Chondrocyte (in vitro differentiated cells): ENCODE measurements around the gene KIF3C. TPM values are rescaled to one million over a fixed set of nuclear protein-coding genes. Genes with fewer than 3 reads are reported as not detected.
"Not testable (repeated sequence)": the region's sequence is repeated elsewhere in the genome, so short reads cannot be mapped to it uniquely, and the experiment has no call there.

Experiments
- DNase-seq: peaks from one replicate; pipeline ENCODE4 v3.0.0; 2021; ENCODE audit warnings: mixed read lengths, low spot score
- H3K27ac Mint-ChIP-seq: one replicate; pipeline ENCODE4 v1.8.0; 2021; ENCODE audit warnings: mild to moderate bottlenecking, moderate library complexity, mixed read lengths; ENCODE audit not compliant: unreplicated experiment
- H3K27me3 Mint-ChIP-seq: 2 replicates; pipeline ENCODE4 v1.8.0; 2021; ENCODE audit warnings: low read depth, mixed read lengths
- H3K36me3 Mint-ChIP-seq: 2 replicates; pipeline ENCODE4 v1.8.0; 2021; ENCODE audit warnings: low read depth, mixed read lengths
- H3K4me1 Mint-ChIP-seq: 2 replicates; pipeline ENCODE4 v1.8.0; 2021; ENCODE audit warnings: low read depth, mild to moderate bottlenecking, mixed read lengths
- H3K4me3 Mint-ChIP-seq: one replicate; pipeline ENCODE4 v1.8.0; 2021; ENCODE audit warnings: mild to moderate bottlenecking, moderate library complexity, mixed read lengths; ENCODE audit not compliant: unreplicated experiment
- H3K9me3 Mint-ChIP-seq: 2 replicates; pipeline ENCODE4 v1.8.0; 2021; ENCODE audit warnings: low read depth, mixed read lengths
- total RNA-seq: library from RNA; stranded (reverse); gene quantifications from 3 replicates; pipeline ENCODE4 v1.2.1, GENCODE V29; 2021
- TF ChIP-seq, protein P1 (sequence below): fragments of 200-600 bp; sonication (generic); IDR thresholded peaks from 2 replicates; pipeline ENCODE4 v1.5.0; 2021; ENCODE audit warnings: antibody characterized with exemption, mild to moderate bottlenecking, moderate library complexity

KIF3C gene
- total RNA-seq, 1 donor from 2014 or later = 37.3 TPM

DNA sequence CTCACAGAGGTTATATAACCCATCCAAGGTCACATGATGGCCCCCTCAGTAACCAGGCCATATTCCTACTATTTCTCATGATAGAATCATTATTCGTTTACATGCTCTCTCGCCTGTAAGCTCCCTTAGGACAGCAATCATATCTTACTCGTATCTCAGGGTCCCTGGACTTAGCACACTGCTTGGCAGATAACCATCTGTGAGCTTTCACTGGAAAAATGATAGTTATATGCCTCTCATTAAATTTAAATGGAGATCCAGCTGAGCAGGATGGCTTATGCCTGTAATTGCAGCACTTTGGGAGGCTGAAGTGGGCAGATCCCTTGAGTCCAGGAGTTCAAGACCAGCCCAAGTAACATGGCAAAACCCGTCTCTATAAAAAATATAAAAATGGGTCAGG, 21.9 kb downstream of the KIF3C start:
- peaks cover 22% of the 10 kb centered on the region for H3K4me1 Mint-ChIP-seq
- no peak for DNase-seq
- no peaks in the 10 kb centered on the region for H3K27me3 Mint-ChIP-seq
- H3K9me3 Mint-ChIP-seq = no peaks in the 10 kb centered on the region
- H3K27ac Mint-ChIP-seq = no peak overlapping the region
- TF ChIP-seq, protein P1, sequence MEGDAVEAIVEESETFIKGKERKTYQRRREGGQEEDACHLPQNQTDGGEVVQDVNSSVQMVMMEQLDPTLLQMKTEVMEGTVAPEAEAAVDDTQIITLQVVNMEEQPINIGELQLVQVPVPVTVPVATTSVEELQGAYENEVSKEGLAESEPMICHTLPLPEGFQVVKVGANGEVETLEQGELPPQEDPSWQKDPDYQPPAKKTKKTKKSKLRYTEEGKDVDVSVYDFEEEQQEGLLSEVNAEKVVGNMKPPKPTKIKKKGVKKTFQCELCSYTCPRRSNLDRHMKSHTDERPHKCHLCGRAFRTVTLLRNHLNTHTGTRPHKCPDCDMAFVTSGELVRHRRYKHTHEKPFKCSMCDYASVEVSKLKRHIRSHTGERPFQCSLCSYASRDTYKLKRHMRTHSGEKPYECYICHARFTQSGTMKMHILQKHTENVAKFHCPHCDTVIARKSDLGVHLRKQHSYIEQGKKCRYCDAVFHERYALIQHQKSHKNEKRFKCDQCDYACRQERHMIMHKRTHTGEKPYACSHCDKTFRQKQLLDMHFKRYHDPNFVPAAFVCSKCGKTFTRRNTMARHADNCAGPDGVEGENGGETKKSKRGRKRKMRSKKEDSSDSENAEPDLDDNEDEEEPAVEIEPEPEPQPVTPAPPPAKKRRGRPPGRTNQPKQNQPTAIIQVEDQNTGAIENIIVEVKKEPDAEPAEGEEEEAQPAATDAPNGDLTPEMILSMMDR = no peak
- H3K4me3 Mint-ChIP-seq = no peak overlapping the region
- peaks cover 4% of the 10 kb centered on the region for H3K36me3 Mint-ChIP-seq

- H3K27me3 Mint-ChIP-seq, H3K4me3 Mint-ChIP-seq, H3K27ac Mint-ChIP-seq, DNase-seq, H3K9me3 Mint-ChIP-seq, H3K36me3 Mint-ChIP-seq: not testable (repeated sequence)
- peaks cover 11% of the 10 kb centered on the region for H3K4me1 Mint-ChIP-seq
These were observed 23.7 kb downstream of the KIF3C start for GRCh38 chr2:25958611-25959010.

DNA sequence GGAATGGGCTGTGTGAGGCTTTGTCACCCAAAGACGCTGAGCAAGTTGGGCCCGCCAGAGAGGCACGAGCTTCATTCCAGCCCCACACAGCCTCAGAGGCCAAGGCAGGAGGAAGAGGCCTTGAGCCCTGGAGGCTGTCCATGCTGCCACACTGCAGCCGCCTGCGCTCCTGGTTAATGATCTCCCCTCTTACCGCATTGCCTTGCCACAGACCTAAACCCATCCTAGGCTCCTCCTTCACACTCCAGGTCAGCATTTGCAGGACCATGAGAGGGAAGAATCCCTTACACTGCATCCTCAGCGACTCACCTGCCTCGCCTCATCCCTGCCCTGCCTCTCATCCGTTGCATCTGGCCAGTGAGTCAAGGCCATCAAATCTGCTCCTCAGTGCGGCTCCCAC, 24.6 kb downstream of the KIF3C start:
- no peaks in the 10 kb centered on the region for H3K27me3 Mint-ChIP-seq
- TF ChIP-seq, protein P1 = no peak
- H3K27ac Mint-ChIP-seq = no peak overlapping the region
- DNase-seq = no peak
- no peaks in the 10 kb centered on the region for H3K9me3 Mint-ChIP-seq
- no peak overlapping the region for H3K4me3 Mint-ChIP-seq
- peaks cover 1% of the 10 kb centered on the region for H3K36me3 Mint-ChIP-seq
- H3K4me1 Mint-ChIP-seq = peaks cover 11% of the 10 kb centered on the region

GRCh38 chr2:25955869-25956535, 26.3 kb downstream of the KIF3C start:
- TF ChIP-seq, protein P1 = peak; percentile 31
- H3K36me3 Mint-ChIP-seq = peaks cover 1% of the 10 kb centered on the region
- H3K27ac Mint-ChIP-seq = no peak overlapping the region
- H3K9me3 Mint-ChIP-seq = no peaks in the 10 kb centered on the region
- peaks cover 2% of the 10 kb centered on the region for H3K4me1 Mint-ChIP-seq
- no peak overlapping the region for H3K4me3 Mint-ChIP-seq
- no peaks in the 10 kb centered on the region for H3K27me3 Mint-ChIP-seq
- DNase-seq = no peak

GRCh38 chr2:25955036-25955435, 27.3 kb downstream of the KIF3C start:
- Mint-ChIP-seq H3K4me1 (no peaks in the 10 kb centered on the region), H3K27ac (no peak overlapping the region), H3K36me3 (peaks cover 1% of the 10 kb centered on the region), H3K9me3 (no peaks in the 10 kb centered on the region), H3K27me3 (no peaks in the 10 kb centered on the region), H3K4me3 (no peak overlapping the region)
- no peak for DNase-seq
- TF ChIP-seq, protein P1 = no peak

GRCh38 chr2:25954199-25954752, 28.0 kb downstream of the KIF3C start:
- Mint-ChIP-seq H3K36me3 (peaks cover 1% of the 10 kb centered on the region), H3K4me1 (no peaks in the 10 kb centered on the region), H3K4me3 (no peak overlapping the region), H3K27ac (no peak overlapping the region), H3K9me3 (no peaks in the 10 kb centered on the region), H3K27me3 (no peaks in the 10 kb centered on the region)
- no peak for DNase-seq
- TF ChIP-seq, protein P1 = no peak
